WI38 (cell line): ENCODE measurements around the gene CAPN5.

ENCODE experiments used
- H3K4me3 ChIP-seq: 2 replicates; pipeline ENCODE4 v1.5.1; 2011; ENCODE audit warnings: low read depth, mild to moderate bottlenecking, control low read depth, low read length
- CTCF ChIP-seq: IDR thresholded peaks from 2 replicates; pipeline ENCODE4 v1.5.1; 2012; ENCODE audit warnings: low read depth, mild to moderate bottlenecking, control low read depth, low read length

CAPN5 gene

GRCh38 chr11:77102246-77103210 is 35.8 kb downstream of the CAPN5 start, which contains the start of gene OMP:
TSS of gene OMP (plus strand) at chr11:77102840. CDS start at chr11:77102840, 0 bp downstream.
- H3K4me3 ChIP-seq, result no peak within 1 kb of the TSS
- no peak for TF ChIP-seq CTCF

- no peak for TF ChIP-seq CTCF
- H3K4me3 ChIP-seq, result no peak overlapping the region
These were observed 36.5 kb downstream of the CAPN5 start for GRCh38 chr11:77103319-77103718.

GRCh38 chr11:77104727-77105126 is 38.0 kb downstream of the CAPN5 start:
- no peak for TF ChIP-seq CTCF
- no peak overlapping the region for H3K4me3 ChIP-seq

- no peak for TF ChIP-seq CTCF
- H3K4me3 ChIP-seq, result no peak overlapping the region
These were observed 39.5 kb downstream of the CAPN5 start for GRCh38 chr11:77106321-77106720.

- no peak for TF ChIP-seq CTCF
- H3K4me3 ChIP-seq, result no peak overlapping the region
These were observed 40.0 kb downstream of the CAPN5 start for GRCh38 chr11:77106759-77107158.

GRCh38 chr11:77107950-77108349 is 41.2 kb downstream of the CAPN5 start:
- H3K4me3 ChIP-seq, result no peak overlapping the region
- no peak for TF ChIP-seq CTCF

GRCh38 chr11:77108436-77108835 is 41.7 kb downstream of the CAPN5 start:
- no peak for TF ChIP-seq CTCF
- no peak overlapping the region for H3K4me3 ChIP-seq
